GM18861 (cell line): Measurements from ENCODE around the gene EPHA3.

Experiments used
- ATAC-seq: cut with Tn5 transposase; IDR thresholded peaks from one replicate; pipeline ENCODE4 v1.9.1; 2021; ENCODE audit not compliant: unreplicated experiment

The EPHA3 gene

GRCh38 chr3:89107461-89108290 lies at the start of gene EPHA3:
Gene EPHA3, plus strand, starts transcription at chr3:89107621. Its CDS starts 128 bp downstream, at chr3:89107749.
- ATAC-seq, result peak; percentile 95

- ATAC-seq, result no peak
Measured at GRCh38 chr3:89058371-89058770, 49.0 kb upstream of the EPHA3 start.

- ATAC-seq, result no peak
Measured at GRCh38 chr3:89059211-89059925, 48.1 kb upstream of the EPHA3 start.

- no peak for ATAC-seq
Measured at GRCh38 chr3:89061259-89061658, 46.2 kb upstream of the EPHA3 start.

- no peak for ATAC-seq
Measured at GRCh38 chr3:89067736-89068135, 39.7 kb upstream of the EPHA3 start.

- ATAC-seq, result no peak
Measured at GRCh38 chr3:89072642-89073041, 34.8 kb upstream of the EPHA3 start.

GRCh38 chr3:89079944-89080343 lies 27.5 kb upstream of the EPHA3 start:
- no peak for ATAC-seq

GRCh38 chr3:89087851-89088250 lies 19.6 kb upstream of the EPHA3 start:
- no peak for ATAC-seq

- no peak for ATAC-seq
Measured at GRCh38 chr3:89098173-89098572, 9.2 kb upstream of the EPHA3 start.

- ATAC-seq, result peak; percentile 95
Measured at GRCh38 chr3:89098964-89099585, 8.3 kb upstream of the EPHA3 start.

GRCh38 chr3:89101251-89101650 lies 6.2 kb upstream of the EPHA3 start:
- no peak for ATAC-seq

- ATAC-seq, result no peak
Measured at GRCh38 chr3:89101921-89102320, 5.5 kb upstream of the EPHA3 start.

- no peak for ATAC-seq
Measured at GRCh38 chr3:89104499-89104898, 2.9 kb upstream of the EPHA3 start.

- ATAC-seq, result no peak
Measured at GRCh38 chr3:89105503-89105902, 1.9 kb upstream of the EPHA3 start.

- ATAC-seq, result no peak
Measured at GRCh38 chr3:89108291-89108550, 800 bp downstream of the EPHA3 start.

GRCh38 chr3:89113344-89113743 lies 5.9 kb downstream of the EPHA3 start:
- ATAC-seq, result no peak

- ATAC-seq, result peak; percentile 80
Measured at GRCh38 chr3:89113893-89114840, 6.7 kb downstream of the EPHA3 start.

GRCh38 chr3:89114841-89115223 lies 7.4 kb downstream of the EPHA3 start:
- no peak for ATAC-seq

GRCh38 chr3:89116476-89116875 lies 9.1 kb downstream of the EPHA3 start:
- no peak for ATAC-seq

GRCh38 chr3:89138048-89138447 lies 30.6 kb downstream of the EPHA3 start:
- ATAC-seq, result no peak

- no peak for ATAC-seq
Measured at GRCh38 chr3:89139870-89140269, 32.4 kb downstream of the EPHA3 start.
